Smooth muscle cell (in vitro differentiated cells): ENCODE measurements around the gene FOS. TPM values are rescaled to one million over a fixed set of nuclear protein-coding genes. Genes with fewer than 3 reads are reported as not detected.

Source experiments
- DNase-seq: peaks from one replicate; lab custom pipeline; 2025; ENCODE audit not compliant: unreplicated experiment; lab: John Stamatoyannopoulos, UW
- H2AFZ ChIP-seq: fragments of 200-600 bp; sonication (generic); 2 replicates; pipeline ENCODE4 v1.6.0; 2016; ENCODE audit warnings: antibody characterized with exemption, low read depth, mild to moderate bottlenecking
- H3F3A ChIP-seq: fragments of 200-600 bp; sonication (generic); 2 replicates; pipeline ENCODE4 v1.6.0; 2017; ENCODE audit warnings: antibody characterized with exemption, low read depth
- H3K27ac ChIP-seq: fragments of 200-600 bp; sonication (generic); 2 replicates; pipeline ENCODE4 v1.5.1; 2016; ENCODE audit warnings: low read depth, mild to moderate bottlenecking
- H3K27me3 ChIP-seq: fragments of 200-600 bp; sonication (generic); 2 replicates; pipeline ENCODE4 v1.6.1; 2016; ENCODE audit warnings: low read depth, mild to moderate bottlenecking
- H3K36me3 ChIP-seq: fragments of 200-600 bp; sonication (generic); 2 replicates; pipeline ENCODE4 v1.5.1; 2016; ENCODE audit warnings: low read depth
- H3K4me1 ChIP-seq: fragments of 200-600 bp; sonication (generic); 2 replicates; pipeline ENCODE4 v1.5.1; 2016; ENCODE audit warnings: low read depth
- H3K4me2 ChIP-seq: fragments of 200-600 bp; sonication (generic); 2 replicates; pipeline ENCODE4 v1.6.0; 2016; ENCODE audit warnings: mild to moderate bottlenecking
- H3K4me3 ChIP-seq: fragments of 200-600 bp; sonication (generic); 2 replicates; pipeline ENCODE4 v1.5.1; 2016; ENCODE audit warnings: mild to moderate bottlenecking
- H3K79me2 ChIP-seq: fragments of 200-600 bp; sonication (generic); 2 replicates; pipeline ENCODE4 v1.6.0; 2016; ENCODE audit warnings: low read depth, mild to moderate bottlenecking
- H3K9ac ChIP-seq: fragments of 200-600 bp; sonication (generic); 2 replicates; pipeline ENCODE4 v1.6.0; 2016; ENCODE audit warnings: low read depth
- H3K9me3 ChIP-seq: fragments of 200-600 bp; sonication (generic); replicated peaks from 2 replicates; pipeline ENCODE4 v1.5.1; 2016; ENCODE audit warnings: low read depth
- H4K20me1 ChIP-seq: fragments of 200-600 bp; sonication (generic); 2 replicates; pipeline ENCODE4 v1.6.0; 2016; ENCODE audit warnings: low read depth
- CTCF ChIP-seq: fragments of 200-600 bp; sonication (generic); IDR thresholded peaks from 2 replicates; pipeline ENCODE4 v1.5.1; 2017; ENCODE audit warnings: borderline replicate concordance, mild to moderate bottlenecking, antibody characterized with exemption; ENCODE audit not compliant: insufficient read depth, poor library complexity, severe bottlenecking
- WGBS: methylation state at CpG from one replicate; pipeline ENCODE4 v1.1.7; 2016; ENCODE audit warnings: low lambda C conversion rate; 5-methylcytosine and 5-hydroxymethylcytosine counted together
- polyA plus RNA-seq: library from polyadenylated mRNA; unstranded; fragments of >200 nt; fragmentation: Nextera tagmentation; extraction: Ambion mirVana; gene quantifications from 2 replicates; pipeline ENCODE4 v1.2.1, GENCODE V29; 2016
- total RNA-seq: library from RNA; depleted of rRNA; stranded (reverse); fragments of >200 nt; gene quantifications from 2 replicates; pipeline ENCODE4 v1.2.3, GENCODE V29; 2014

Gene FOS
- total and polyA plus RNA-seq, 2 experiments from 2014 or later: 1,280 to 1,567 TPM

- H3K36me3 ChIP-seq: no peaks in the 10 kb centered on the region
- 67% methylated on average over 2 of the region's 2 CpGs for WGBS
- no peak for TF ChIP-seq CTCF
- no peak for DNase-seq
- H3K4me2 ChIP-seq: no peak overlapping the region
- no peaks in the 10 kb centered on the region for H3K4me1 ChIP-seq
- no peak overlapping the region for H2AFZ ChIP-seq
- no peak overlapping the region for H3K4me3 ChIP-seq
- H3K27me3 ChIP-seq: no peaks in the 10 kb centered on the region
- H3K9me3 ChIP-seq: no peaks in the 10 kb centered on the region
- H3K27ac ChIP-seq: no peak overlapping the region
- no peaks in the 10 kb centered on the region for H3K79me2 ChIP-seq
- H4K20me1 ChIP-seq: no peaks in the 10 kb centered on the region
- H3F3A ChIP-seq: no peaks in the 10 kb centered on the region
- H3K9ac ChIP-seq: no peak overlapping the region
These were observed 47.3 kb upstream of the FOS start for GRCh38 chr14:75231320-75231719.

GRCh38 chr14:75232191-75232590 is 46.4 kb upstream of the FOS start:
- no peaks in the 10 kb centered on the region for H3K27me3 ChIP-seq
- H3K4me2 ChIP-seq: no peak overlapping the region
- H2AFZ ChIP-seq: no peak overlapping the region
- no peaks in the 10 kb centered on the region for H3F3A ChIP-seq
- H4K20me1 ChIP-seq: no peaks in the 10 kb centered on the region
- no peak overlapping the region for H3K9ac ChIP-seq
- no peak overlapping the region for H3K4me3 ChIP-seq
- no peak overlapping the region for H3K27ac ChIP-seq
- no peaks in the 10 kb centered on the region for H3K4me1 ChIP-seq
- no peak for TF ChIP-seq CTCF
- no peaks in the 10 kb centered on the region for H3K36me3 ChIP-seq
- H3K9me3 ChIP-seq: no peaks in the 10 kb centered on the region
- DNase-seq: no peak
- WGBS: 92% methylated on average over 1 of the region's 1 CpG
- H3K79me2 ChIP-seq: no peaks in the 10 kb centered on the region

DNA sequence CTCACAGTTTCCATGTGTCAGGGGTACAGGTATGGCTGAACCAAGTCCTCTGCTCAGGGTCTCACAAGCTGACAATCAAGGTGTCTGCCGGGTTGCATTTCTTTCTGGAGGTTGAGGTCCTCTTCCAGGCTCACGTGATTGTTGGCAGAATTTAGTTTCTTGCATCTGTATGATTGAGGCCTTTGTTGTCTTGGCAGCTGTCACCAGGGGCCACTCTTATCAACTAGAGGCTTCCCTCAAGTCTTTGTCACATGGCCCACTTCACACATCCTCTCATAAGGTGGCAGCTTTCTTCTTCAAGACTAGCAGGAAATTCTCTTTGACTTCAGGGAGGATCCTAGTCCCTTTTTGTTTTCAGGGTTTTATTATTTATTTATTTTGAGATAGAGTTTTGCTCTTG is 46.0 kb upstream of the FOS start:
- Histone ChIP-seq H3K27me3 (no peaks in the 10 kb centered on the region), H3K4me2 (no peak overlapping the region), H3K4me1 (no peaks in the 10 kb centered on the region), H3K9me3 (no peaks in the 10 kb centered on the region), H3K9ac (no peak overlapping the region), H3F3A (no peaks in the 10 kb centered on the region), H3K79me2 (no peaks in the 10 kb centered on the region), H4K20me1 (no peaks in the 10 kb centered on the region), H2AFZ (no peak overlapping the region), H3K4me3 (no peak overlapping the region), H3K36me3 (no peaks in the 10 kb centered on the region), H3K27ac (no peak overlapping the region)
- no peak for TF ChIP-seq CTCF
- no peak for DNase-seq
- 95% methylated on average over 2 of the region's 2 CpGs for WGBS
